PC-3 (cell line): Measurements from ENCODE around the gene TRPV2.

Experiments used
- EZH2 ChIP-seq: fragments of 300-600 bp; sonication (generic); IDR thresholded peaks from one replicate; pipeline ENCODE4 v1.6.1; 2017; ENCODE audit warnings: antibody characterized with exemption, mild to moderate bottlenecking, low read length; ENCODE audit not compliant: unreplicated experiment
- TF ChIP-seq, protein P1 (sequence below): fragments of 300-600 bp; sonication (generic); conservative IDR thresholded peaks from 2 replicates; pipeline ENCODE4 v1.5.1; 2017; ENCODE audit warnings: antibody characterized with exemption, low read depth, mild to moderate bottlenecking, low read length

DNA sequence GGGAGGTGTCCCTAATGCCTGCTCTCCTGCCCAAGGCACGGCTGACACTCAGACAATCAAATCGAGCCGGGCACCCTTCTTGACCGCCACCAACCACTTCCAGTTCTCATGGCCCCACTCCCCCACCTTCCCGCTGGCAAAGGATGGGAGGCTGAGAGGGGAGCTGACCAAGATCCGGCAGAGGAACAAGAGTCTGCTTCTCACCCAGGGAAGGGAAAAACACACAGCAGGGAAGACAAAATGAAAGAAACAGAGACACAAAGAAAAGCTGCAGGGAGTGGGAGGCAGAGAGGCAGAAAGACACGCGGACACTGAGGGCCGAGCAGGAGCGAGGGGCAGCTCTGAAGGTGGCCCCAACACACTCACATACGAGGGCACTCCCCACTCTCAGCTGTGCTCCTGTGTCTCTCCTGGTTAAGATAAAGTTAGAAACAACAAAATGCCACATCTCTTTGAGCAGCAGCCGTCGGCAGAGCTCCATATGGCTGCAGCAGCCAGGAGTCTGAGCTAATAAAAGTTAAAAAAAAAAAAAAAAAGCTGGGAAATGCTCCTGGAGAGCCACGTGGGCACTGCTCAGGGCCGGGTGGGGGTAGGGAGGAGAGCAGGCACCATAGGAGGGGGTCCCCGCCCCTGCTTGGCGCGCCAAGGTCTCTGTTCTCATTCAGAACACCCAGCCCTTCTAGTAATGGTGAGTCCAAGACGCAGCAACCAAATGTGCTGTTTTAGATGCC, 69.2 kb downstream of the TRPV2 start:
- TF ChIP-seq, protein P1, sequence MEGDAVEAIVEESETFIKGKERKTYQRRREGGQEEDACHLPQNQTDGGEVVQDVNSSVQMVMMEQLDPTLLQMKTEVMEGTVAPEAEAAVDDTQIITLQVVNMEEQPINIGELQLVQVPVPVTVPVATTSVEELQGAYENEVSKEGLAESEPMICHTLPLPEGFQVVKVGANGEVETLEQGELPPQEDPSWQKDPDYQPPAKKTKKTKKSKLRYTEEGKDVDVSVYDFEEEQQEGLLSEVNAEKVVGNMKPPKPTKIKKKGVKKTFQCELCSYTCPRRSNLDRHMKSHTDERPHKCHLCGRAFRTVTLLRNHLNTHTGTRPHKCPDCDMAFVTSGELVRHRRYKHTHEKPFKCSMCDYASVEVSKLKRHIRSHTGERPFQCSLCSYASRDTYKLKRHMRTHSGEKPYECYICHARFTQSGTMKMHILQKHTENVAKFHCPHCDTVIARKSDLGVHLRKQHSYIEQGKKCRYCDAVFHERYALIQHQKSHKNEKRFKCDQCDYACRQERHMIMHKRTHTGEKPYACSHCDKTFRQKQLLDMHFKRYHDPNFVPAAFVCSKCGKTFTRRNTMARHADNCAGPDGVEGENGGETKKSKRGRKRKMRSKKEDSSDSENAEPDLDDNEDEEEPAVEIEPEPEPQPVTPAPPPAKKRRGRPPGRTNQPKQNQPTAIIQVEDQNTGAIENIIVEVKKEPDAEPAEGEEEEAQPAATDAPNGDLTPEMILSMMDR: no peak
- TF ChIP-seq EZH2: no peak
